H1 (cell line): ENCODE measurements around the gene RTL5.

Experiments
- JUN ChIP-seq: IDR thresholded peaks from 2 replicates; pipeline ENCODE4 v1.6.1; 2011; ENCODE audit warnings: low read depth, mild to moderate bottlenecking, improper control_type of control experiment, low read length
- TAF1 ChIP-seq: IDR thresholded peaks from 2 replicates; pipeline ENCODE4 v1.6.1; 2011; ENCODE audit warnings: mild to moderate bottlenecking, low read depth, low read length
- TF ChIP-seq, protein P1 (sequence below), 3 experiments: IDR thresholded peaks; 1 replicate in 2 of 3; 2 replicates in 1 of 3; pipeline versions ENCODE4 v1.5.1 to v1.6.1; 2011; ENCODE audit warnings: low read length in 3 of 3, mild to moderate bottlenecking in 3 of 3, inconsistent platforms in 2 of 3, low read depth in 1 of 3, moderate library complexity in 1 of 3; ENCODE audit not compliant: insufficient read depth in 1 of 3; ENCODE audit errors: control extremely low read depth in 1 of 3

- TF ChIP-seq, protein P1, sequence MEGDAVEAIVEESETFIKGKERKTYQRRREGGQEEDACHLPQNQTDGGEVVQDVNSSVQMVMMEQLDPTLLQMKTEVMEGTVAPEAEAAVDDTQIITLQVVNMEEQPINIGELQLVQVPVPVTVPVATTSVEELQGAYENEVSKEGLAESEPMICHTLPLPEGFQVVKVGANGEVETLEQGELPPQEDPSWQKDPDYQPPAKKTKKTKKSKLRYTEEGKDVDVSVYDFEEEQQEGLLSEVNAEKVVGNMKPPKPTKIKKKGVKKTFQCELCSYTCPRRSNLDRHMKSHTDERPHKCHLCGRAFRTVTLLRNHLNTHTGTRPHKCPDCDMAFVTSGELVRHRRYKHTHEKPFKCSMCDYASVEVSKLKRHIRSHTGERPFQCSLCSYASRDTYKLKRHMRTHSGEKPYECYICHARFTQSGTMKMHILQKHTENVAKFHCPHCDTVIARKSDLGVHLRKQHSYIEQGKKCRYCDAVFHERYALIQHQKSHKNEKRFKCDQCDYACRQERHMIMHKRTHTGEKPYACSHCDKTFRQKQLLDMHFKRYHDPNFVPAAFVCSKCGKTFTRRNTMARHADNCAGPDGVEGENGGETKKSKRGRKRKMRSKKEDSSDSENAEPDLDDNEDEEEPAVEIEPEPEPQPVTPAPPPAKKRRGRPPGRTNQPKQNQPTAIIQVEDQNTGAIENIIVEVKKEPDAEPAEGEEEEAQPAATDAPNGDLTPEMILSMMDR (IDR thresholded peaks at IDR 0.05; ENCODE audit: control extremely low read depth in 1 of 3, insufficient read depth in 1 of 3, low read depth in 1 of 3, low read length in 3 of 3) = no peak
- TF ChIP-seq JUN (no peak), TAF1 (no peak)
Measured at GRCh38 chrX:72088761-72089160, 43.0 kb downstream of the RTL5 start.
